ENCODE results near the gene ZFR2. TPM values are rescaled to one million over a fixed set of nuclear protein-coding genes. Genes with fewer than 3 reads are reported as not detected.

ZFR2 gene
- total RNA-seq, 4 donors from 2014 or later: 0.13 TPM; not detected in 3

DNA sequence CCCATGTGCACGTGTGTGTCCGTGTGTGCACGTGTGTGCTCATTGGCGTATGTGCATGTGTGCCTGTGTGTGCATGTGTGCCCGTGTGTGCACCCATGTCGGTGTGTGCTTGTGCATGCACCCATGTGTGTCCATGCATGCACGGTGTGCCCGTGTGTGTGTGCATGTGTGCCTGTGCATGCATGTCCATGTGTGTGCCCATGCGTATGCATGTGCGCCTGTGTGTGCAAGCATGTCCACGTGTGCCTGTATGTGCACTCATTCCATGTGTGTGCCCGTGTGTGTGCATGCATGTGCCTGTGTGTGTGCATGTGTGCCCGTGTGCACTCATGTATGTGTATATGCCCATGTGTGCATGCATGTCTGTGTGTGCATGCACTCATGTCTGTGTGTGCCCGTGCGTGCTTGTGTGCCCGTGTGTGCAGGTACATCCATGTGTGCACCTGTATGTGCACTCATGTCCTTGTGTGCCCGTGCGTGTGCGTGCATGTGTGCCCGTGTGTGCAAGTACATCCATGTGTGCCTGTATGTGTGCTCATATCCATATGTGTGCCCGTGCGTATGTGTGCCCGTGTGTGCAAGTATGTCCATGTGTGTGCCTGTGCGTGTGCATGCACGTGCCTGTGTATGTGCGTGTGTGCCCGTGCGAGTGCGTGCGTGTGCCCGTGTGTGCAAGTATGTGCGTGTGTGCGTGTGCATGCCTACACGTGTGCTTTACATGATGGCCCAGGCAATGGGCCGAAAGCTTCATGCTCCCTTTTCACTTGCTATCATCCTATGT lies 61.1 kb downstream of the ZFR2 start:
- TF ChIP-seq POLR2A (IDR thresholded peaks at IDR 0.05): no peak
- TF ChIP-seq, protein P1, sequence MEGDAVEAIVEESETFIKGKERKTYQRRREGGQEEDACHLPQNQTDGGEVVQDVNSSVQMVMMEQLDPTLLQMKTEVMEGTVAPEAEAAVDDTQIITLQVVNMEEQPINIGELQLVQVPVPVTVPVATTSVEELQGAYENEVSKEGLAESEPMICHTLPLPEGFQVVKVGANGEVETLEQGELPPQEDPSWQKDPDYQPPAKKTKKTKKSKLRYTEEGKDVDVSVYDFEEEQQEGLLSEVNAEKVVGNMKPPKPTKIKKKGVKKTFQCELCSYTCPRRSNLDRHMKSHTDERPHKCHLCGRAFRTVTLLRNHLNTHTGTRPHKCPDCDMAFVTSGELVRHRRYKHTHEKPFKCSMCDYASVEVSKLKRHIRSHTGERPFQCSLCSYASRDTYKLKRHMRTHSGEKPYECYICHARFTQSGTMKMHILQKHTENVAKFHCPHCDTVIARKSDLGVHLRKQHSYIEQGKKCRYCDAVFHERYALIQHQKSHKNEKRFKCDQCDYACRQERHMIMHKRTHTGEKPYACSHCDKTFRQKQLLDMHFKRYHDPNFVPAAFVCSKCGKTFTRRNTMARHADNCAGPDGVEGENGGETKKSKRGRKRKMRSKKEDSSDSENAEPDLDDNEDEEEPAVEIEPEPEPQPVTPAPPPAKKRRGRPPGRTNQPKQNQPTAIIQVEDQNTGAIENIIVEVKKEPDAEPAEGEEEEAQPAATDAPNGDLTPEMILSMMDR (IDR thresholded peaks at IDR 0.05): no peak
- no peak overlapping the region for H3K4me3 ChIP-seq (ENCODE audit: low read depth, poor library complexity, severe bottlenecking)
- intact Hi-C loops (cut with DNase I; ENCODE audit: low total_unique reads): no loop called here
- no peak for DNase-seq (ENCODE audit: low spot score in 2 of 2)
- 92 to 93% methylated on average over 25 to 35 of the region's 35 CpGs for WGBS, 2 donors

DNA sequence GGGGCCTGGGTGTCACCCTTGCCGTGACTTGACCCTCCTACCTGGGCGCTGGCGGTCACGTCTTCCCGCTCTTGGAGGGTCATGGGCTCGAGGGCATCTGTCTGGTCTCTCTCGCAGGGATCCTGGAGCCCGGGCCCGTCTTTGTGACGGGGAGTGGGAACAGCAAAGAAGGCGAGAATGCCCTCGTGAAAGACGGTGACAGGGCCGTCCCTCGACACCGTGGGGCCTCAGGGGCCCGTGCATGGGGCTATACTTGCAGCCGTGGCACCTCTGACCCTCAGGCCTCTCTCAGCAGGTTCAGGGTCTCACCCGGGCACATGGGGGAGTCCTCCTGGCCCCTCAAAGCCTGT lies 61.7 kb downstream of the ZFR2 start:
- intact Hi-C loops (cut with DNase I; ENCODE audit: low total_unique reads): no loop called here
- TF ChIP-seq, protein P1 (IDR thresholded peaks at IDR 0.05): no peak
- TF ChIP-seq POLR2A (IDR thresholded peaks at IDR 0.05): no peak
- no peak for DNase-seq (ENCODE audit: low spot score in 2 of 2)
- WGBS, 2 donors: 77 to 80% methylated on average over 19 of the region's 19 CpGs
- no peak overlapping the region for H3K4me3 ChIP-seq (ENCODE audit: low read depth, poor library complexity, severe bottlenecking)

DNA sequence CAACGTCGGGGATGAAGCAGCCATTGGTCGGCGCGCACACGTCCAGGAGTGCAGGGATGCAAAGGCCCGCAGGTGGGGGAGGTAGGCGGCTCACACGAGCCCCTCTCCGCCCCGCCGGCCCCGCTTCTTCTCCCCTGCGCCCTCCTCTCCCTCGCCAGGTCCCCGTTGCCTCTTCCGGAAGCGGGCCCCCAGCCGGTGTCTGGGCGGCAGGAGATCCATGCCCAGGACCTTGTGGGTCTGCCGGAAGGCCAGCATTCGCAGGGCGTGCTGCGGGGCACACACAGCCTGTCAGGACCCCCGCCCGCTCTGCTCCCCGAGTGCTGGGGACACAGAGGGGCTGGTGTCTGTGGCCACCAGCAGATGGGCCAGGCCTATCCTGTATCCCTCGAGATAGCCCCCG lies 63.0 kb downstream of the ZFR2 start:
- no peak for DNase-seq (ENCODE audit: low spot score in 2 of 2)
- intact Hi-C loops (cut with DNase I; ENCODE audit: low total_unique reads): no loop called here
- H3K4me3 ChIP-seq (ENCODE audit: low read depth, poor library complexity, severe bottlenecking): no peak overlapping the region
- TF ChIP-seq, protein P1 (IDR thresholded peaks at IDR 0.05): no peak
- TF ChIP-seq POLR2A (IDR thresholded peaks at IDR 0.05): no peak
- WGBS, 2 donors: 86 to 91% methylated on average over 29 of the region's 29 CpGs

DNA sequence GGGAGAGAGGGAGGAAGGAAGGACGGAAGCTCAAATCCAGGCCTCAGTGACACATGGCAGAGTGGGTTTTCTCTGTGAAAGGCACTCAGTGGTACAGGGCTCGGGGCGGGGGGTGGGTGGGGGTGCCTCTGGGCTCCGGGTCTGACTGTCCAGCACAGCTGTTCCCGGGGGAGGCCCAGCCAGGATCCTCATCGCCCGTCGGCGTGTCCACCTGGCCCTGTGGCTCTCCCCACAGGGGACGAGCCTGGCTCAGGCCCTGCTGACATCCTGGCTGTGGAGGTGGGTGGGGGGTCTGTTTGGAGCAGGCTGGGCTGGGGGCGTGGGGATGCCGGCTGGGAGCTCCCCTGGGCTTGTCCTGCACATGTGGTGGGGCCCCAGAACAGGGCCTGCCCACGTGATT lies 64.4 kb downstream of the ZFR2 start:
- DNase-seq (ENCODE audit: low spot score in 2 of 2): no peak
- intact Hi-C loops (cut with DNase I; ENCODE audit: low total_unique reads): no loop called here
- no peak overlapping the region for H3K4me3 ChIP-seq (ENCODE audit: low read depth, poor library complexity, severe bottlenecking)
- 65 to 80% methylated on average over 2 to 10 of the region's 13 CpGs for WGBS, 2 donors
- TF ChIP-seq, protein P1 (IDR thresholded peaks at IDR 0.05): no peak
- TF ChIP-seq POLR2A (IDR thresholded peaks at IDR 0.05): no peak

DNA sequence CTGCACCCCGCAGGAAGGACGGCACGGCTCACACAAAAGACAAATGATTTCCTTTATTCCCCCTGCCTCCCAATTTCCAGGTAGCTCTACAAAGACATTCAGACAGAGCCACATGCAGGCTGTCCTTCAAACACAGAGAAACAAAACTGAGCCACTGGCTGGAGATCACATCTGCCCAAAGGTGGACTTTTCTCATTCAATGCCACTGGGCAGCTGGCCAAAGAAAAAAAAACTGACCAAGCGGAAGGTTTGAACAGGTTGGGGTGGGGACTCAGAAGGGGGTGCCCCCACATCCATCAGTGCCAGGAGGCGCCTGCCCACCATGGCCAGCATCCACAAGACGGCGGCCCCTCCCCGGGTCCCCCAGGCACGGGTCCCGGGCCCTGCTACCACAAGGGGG lies 64.9 kb downstream of the ZFR2 start:
- TF ChIP-seq, protein P1 (IDR thresholded peaks at IDR 0.05): no peak
- TF ChIP-seq POLR2A (IDR thresholded peaks at IDR 0.05): no peak
- DNase-seq (ENCODE audit: low spot score in 2 of 2): no peak
- intact Hi-C loops (cut with DNase I; ENCODE audit: low total_unique reads): no loop called here
- WGBS, 2 donors: 70 to 75% methylated on average over 6 to 9 of the region's 10 CpGs
- H3K4me3 ChIP-seq (ENCODE audit: low read depth, poor library complexity, severe bottlenecking): no peak overlapping the region

Measured in lower leg skin (tissue), 4 donors.